Forelimb muscle (tissue), 1 donor: Measurements from ENCODE around the gene CELA3B. TPM values are rescaled to one million over a fixed set of nuclear protein-coding genes. Genes with fewer than 3 reads are reported as not detected.
"Not testable (repeated sequence)": the region's sequence is repeated elsewhere in the genome, so short reads cannot be mapped to it uniquely, and the experiment has no call there.

ENCODE experiments used
- DNase-seq: peaks from one replicate; pipeline ENCODE4 v3.0.0-alpha.2; 2013; ENCODE audit warnings: low read depth
- polyA plus RNA-seq: library from polyadenylated mRNA; unstranded; fragments of 120-200 nt; gene quantifications from one replicate; pipeline ENCODE4 v1.2.1, GENCODE V29; 2013; ENCODE audit not compliant: insufficient read length

The CELA3B gene
- polyA plus RNA-seq, 1 donor, result not detected

- DNase-seq, result not testable (repeated sequence)
These were observed 33.7 kb upstream of the CELA3B start for GRCh38 chr1:21942959-21943640.

- no peak for DNase-seq
These were observed 32.1 kb upstream of the CELA3B start for GRCh38 chr1:21944733-21945073.

- DNase-seq, result no peak
These were observed 29.8 kb upstream of the CELA3B start for GRCh38 chr1:21946836-21947587.

GRCh38 chr1:21950734-21951133 is 26.1 kb upstream of the CELA3B start:
- DNase-seq, result no peak

- no peak for DNase-seq
These were observed 25.5 kb upstream of the CELA3B start for GRCh38 chr1:21951226-21951870.

- no peak for DNase-seq
These were observed 23.9 kb upstream of the CELA3B start for GRCh38 chr1:21952786-21953520.

- no peak for DNase-seq
These were observed 21.8 kb upstream of the CELA3B start for GRCh38 chr1:21955058-21955457.

- DNase-seq, result no peak
These were observed 21.1 kb upstream of the CELA3B start for GRCh38 chr1:21955501-21956281.

GRCh38 chr1:21956720-21957552 is 19.9 kb upstream of the CELA3B start:
- no peak for DNase-seq

GRCh38 chr1:21961337-21961736 is 15.5 kb upstream of the CELA3B start:
- DNase-seq, result no peak

GRCh38 chr1:21961799-21962198 is 15.0 kb upstream of the CELA3B start:
- no peak for DNase-seq

GRCh38 chr1:21963477-21964217 is 13.2 kb upstream of the CELA3B start:
- DNase-seq, result no peak

GRCh38 chr1:21966247-21967000 is 10.4 kb upstream of the CELA3B start:
- no peak for DNase-seq

GRCh38 chr1:21967216-21967615 is 9.6 kb upstream of the CELA3B start:
- DNase-seq, result not testable (repeated sequence)

- not testable (repeated sequence) for DNase-seq
These were observed 7.8 kb upstream of the CELA3B start for GRCh38 chr1:21969066-21969465.

- DNase-seq, result not testable (repeated sequence)
These were observed 6.3 kb upstream of the CELA3B start for GRCh38 chr1:21970523-21970922.

- not testable (repeated sequence) for DNase-seq
These were observed 3.8 kb upstream of the CELA3B start for GRCh38 chr1:21972973-21973441.

- DNase-seq, result not testable (repeated sequence)
These were observed 2.9 kb upstream of the CELA3B start for GRCh38 chr1:21973948-21974347.

GRCh38 chr1:21974699-21975098 is 2.1 kb upstream of the CELA3B start:
- DNase-seq, result not testable (repeated sequence)
